RWPE1 (cell line): ENCODE results near the gene ANKRD11.
"Not testable (repeated sequence)": the region's sequence is repeated elsewhere in the genome, so short reads cannot be mapped to it uniquely, and the experiment has no call there.

Experiments used
- CTCF ChIA-PET: fragments of 350-600 bp; sonication (Branson Sonifier 250); formaldehyde crosslinking; extraction: SDS; loops from one replicate; lab custom pipeline; 2021; lab: Yijun Ruan, JAX
- POLR2A ChIA-PET: fragments of 400-600 bp; formaldehyde crosslinking; extraction: SDS; loops from one replicate; lab custom pipeline; 2020; ENCODE audit warnings: antibody characterized with exemption; ENCODE audit not compliant: low non-redundant PET; lab: Yijun Ruan, JAX
- DNase-seq: peaks from one replicate; pipeline ENCODE4 v3.0.0; 2012; ENCODE audit warnings: low spot score
- H3K27ac ChIP-seq: fragments of 450-650 bp; 2 replicates; pipeline ENCODE4 v1.5.1; 2017
- TF ChIP-seq, protein P1 (sequence below): fragments of 450-650 bp; conservative IDR thresholded peaks from 2 replicates; pipeline ENCODE4 v1.5.1; 2017; ENCODE audit warnings: low read depth, mild to moderate bottlenecking

Gene ANKRD11

DNA sequence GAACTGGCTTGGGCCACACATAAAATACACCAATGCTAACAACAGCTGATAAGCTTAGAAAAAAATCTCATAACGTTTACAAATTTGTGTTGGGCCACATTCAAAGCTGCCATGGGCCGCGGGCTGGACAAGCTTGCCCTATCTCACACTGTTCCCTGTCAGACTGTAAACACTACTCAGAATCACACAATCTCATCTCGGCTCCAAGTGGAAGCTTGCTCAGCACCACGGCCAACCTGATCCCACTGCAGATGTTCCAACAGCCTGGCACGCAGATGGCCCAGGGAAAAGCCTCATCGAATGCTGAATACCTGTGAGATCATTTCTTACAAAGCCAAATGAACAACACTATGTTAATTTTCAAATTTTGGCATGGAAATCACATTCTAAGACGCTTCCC lies 125.8 kb downstream of the ANKRD11 start:
- TF ChIP-seq, protein P1, sequence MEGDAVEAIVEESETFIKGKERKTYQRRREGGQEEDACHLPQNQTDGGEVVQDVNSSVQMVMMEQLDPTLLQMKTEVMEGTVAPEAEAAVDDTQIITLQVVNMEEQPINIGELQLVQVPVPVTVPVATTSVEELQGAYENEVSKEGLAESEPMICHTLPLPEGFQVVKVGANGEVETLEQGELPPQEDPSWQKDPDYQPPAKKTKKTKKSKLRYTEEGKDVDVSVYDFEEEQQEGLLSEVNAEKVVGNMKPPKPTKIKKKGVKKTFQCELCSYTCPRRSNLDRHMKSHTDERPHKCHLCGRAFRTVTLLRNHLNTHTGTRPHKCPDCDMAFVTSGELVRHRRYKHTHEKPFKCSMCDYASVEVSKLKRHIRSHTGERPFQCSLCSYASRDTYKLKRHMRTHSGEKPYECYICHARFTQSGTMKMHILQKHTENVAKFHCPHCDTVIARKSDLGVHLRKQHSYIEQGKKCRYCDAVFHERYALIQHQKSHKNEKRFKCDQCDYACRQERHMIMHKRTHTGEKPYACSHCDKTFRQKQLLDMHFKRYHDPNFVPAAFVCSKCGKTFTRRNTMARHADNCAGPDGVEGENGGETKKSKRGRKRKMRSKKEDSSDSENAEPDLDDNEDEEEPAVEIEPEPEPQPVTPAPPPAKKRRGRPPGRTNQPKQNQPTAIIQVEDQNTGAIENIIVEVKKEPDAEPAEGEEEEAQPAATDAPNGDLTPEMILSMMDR = no peak
- peak overlapping the region; percentile 88 for H3K27ac ChIP-seq
- no peak for DNase-seq
- CTCF ChIA-PET = interaction anchor here (0.9 kb wide), 1 partner anchor 15 kb away, joined by 3 read pairs; no protein-coding TSS in a partner anchor
- POLR2A ChIA-PET = interaction anchor here (0.6 kb wide), 1 partner anchor 11 kb away, joined by 3 read pairs; no protein-coding TSS in a partner anchor

DNA sequence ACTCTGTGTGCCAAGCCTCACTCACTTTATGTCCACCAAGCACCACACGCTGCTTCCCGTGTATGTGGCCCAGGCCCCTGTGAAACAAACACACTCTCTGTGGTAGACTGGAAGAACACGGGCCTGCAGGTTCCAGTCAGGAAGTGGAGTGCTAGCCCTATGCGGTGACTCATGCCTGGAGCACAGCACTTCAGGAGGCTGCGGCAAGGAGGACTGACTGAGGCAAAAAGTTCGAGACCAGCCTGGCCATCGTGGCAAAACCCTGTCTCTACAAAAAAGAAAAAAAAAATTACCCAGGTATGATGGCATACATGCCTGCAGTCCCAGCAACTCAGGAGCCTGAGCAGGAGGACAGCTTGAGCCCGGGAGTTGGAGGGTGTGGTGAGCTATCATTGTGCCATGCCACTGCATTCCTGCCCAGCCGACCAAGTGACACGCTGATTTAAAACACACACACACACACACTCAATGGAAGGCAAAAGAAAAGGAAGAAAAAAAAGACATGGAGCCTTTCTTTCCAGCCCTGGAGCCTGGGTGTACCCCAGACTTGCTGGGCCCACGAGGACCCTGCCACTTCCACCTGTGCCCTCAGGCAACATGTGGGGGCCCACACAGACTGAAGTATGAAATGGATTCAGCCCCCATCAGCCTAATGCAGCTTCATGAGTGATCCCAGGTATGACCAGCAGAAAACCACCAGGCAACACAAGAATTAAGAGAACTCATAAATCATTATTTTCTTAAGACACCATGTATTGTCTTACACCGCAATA lies 126.6 kb downstream of the ANKRD11 start:
- TF ChIP-seq, protein P1 = no peak
- DNase-seq = peak; percentile 67
- ChIA-PET CTCF (no interaction called here), POLR2A (no interaction called here)
- peak overlapping the region; percentile 88 for H3K27ac ChIP-seq

DNA sequence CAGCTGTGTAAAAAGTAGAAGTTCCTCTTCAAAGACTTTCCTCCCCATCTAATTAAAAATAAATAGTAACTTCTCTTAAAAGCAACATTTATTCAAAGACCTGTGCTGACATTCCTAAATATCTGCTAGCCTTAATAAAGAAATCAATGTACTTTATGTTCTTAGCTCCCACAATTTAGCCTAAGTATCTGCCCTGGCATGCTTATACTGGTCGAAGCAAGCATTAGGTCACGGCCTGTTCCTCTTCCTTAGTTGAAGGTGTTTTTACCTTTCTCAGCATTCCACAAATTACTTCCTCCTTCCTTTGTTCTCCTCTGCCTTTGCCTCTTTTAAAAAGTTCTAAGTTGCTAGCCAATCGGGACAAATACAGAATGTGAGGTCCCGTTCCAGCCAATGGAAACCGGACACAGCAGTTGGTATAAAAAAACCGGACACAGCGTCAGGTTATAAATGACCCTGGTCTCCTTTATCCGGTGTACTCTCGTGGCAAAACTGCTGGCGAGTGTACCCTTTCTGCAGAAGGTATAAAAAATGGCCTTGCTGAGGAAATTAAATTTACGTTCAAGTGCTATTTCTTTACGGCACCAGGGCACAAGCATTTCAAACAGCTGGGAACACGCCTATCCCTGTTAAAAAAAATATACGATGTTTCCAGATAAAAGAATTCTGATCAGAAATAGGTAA lies 127.7 kb downstream of the ANKRD11 start:
- peak overlapping the region; percentile 94 for H3K27ac ChIP-seq
- POLR2A ChIA-PET, DNase-seq: not testable (repeated sequence)
- CTCF ChIA-PET = interaction anchor here (0.6 to 0.7 kb wide), 2 partner anchors 41 to 361 kb away, joined by 3 to 5 read pairs; no protein-coding TSS in a partner anchor

DNA sequence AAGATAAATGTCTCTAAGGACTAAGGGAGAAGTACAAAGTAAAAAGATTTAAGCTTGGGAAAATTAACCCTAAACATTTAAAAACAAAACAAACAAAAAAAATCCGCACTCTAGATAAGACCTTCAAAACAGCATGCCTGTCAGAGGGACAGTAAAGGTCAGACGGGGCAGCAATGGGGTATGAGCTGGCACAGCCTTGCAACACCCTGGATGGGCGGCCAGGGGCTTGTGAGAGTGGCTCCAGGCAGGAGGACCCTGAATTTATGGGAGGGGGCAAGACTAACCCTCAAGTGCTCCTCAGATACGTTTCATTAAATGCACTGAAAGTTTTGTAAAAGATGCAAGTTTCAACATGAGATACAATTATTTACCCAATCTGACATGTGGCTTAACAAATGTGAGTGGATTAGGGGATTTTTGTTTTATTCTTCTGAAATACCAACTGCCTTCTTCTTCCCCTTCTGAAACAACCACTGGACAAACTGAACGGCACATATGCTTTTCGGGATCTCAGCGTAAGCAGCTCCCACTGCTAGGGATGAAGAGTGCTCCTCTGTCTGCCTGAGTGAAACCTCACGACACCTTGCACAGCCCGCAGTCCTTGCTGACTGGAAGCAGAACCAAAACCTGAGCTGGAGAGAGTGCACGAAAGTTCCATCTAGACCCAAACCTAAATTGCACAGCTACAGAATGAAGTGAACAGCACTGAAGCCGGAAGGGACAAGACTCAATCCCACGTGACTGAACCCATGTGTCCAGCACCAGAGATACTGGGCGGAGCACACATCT lies 128.4 kb downstream of the ANKRD11 start:
- ChIA-PET CTCF (interaction anchor here (0.7 kb wide), 1 partner anchor 361 kb away, joined by 3 read pairs; no protein-coding TSS in a partner anchor), POLR2A (no interaction called here)
- peak; percentile 59 for DNase-seq
- TF ChIP-seq, protein P1 = no peak
- peak overlapping the region; percentile 94 for H3K27ac ChIP-seq

DNA sequence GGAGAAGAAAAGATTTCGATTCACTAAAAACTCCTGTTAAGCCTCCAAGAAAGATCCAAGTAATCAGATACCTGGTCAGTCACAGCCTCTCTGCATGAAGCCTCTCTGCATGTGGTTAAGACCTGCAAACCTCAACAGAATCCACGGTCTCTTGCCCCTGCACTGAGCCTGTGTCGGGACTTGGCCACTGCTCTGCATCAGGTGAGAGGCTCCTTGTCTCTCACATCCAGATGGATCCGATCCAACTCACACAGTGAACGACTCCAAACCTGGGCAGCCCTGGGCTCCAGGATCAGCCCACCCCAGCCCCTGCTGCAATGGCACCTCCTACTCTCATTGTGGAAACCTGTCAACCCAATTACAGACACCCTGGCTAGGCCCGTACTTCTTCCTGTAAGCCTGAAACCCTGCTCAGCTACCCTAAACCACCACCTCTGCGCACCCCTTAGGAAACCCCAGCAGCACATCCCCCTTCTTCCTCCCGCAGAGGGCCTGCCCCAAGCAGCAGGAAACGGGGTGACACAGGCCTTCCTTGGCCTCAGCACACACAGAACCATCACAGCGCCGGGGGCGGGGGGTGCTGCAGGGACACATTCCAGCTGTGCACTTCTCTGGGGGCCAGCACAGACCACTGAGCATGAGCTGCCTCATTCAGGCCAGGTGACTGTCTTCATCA lies 129.5 kb downstream of the ANKRD11 start:
- ChIA-PET CTCF (no interaction called here), POLR2A (no interaction called here)
- no peak for DNase-seq
- TF ChIP-seq, protein P1 = no peak
- peak overlapping the region; percentile 94 for H3K27ac ChIP-seq

DNA sequence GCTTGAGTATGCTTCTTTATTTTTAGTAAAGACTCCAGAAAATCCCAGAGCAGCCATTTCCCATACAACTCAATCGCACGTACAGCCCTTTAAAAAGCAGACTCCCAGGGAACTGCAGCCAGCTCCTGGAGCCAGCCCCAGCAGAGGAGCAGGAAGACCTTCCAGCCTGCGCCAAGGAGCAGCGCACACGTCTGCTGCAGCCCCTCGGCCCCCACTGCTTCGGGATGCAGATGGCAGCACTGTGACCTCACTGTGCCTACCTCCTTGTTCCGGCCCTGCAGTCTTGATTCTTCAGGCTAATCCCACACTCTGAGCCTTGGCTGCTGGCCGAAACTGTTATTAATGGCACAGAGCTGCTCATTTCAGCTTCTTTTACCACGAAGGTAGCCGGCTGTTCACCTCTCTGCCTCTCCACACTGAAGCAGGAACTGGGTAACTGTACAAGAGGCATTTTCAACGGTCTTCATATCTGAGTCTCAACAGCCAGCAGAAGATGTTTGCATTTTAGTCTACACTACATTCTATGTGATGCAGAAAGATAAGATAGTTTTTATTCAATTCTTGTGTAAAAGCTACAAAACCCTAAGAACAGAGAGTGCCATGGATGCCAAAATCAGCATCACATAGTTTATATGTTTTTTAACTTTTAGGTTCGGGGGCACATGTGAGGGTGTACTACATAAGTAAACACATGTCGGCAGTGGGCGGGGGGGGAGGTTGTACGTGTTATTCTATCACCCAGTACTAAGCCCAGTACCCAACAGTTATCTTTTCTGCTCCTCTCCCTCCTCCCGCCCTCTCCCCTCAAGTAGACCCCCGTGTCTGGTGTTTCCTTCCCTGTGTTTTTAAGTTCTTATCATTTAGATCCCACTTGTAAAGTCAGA lies 130.9 kb downstream of the ANKRD11 start:
- TF ChIP-seq, protein P1 = no peak
- no peak for DNase-seq
- CTCF ChIA-PET = interaction anchor here (0.6 to 0.7 kb wide), 2 partner anchors 49 to 135 kb away, joined by 3 to 4 read pairs; no protein-coding TSS in a partner anchor
- POLR2A ChIA-PET = no interaction called here
- H3K27ac ChIP-seq = peak overlapping the region; percentile 53
